Stimulated activated CD4-positive, alpha-beta T cell treated with anti-CD3 and anti-CD28 coated beads, Interleukin-4, amount 100 ng/mL, for 48 hours (primary cell): ENCODE data around the gene TBL1XR1.
"Not testable (repeated sequence)": the region's sequence is repeated elsewhere in the genome, so short reads cannot be mapped to it uniquely, and the experiment has no call there.

Source experiments
- DNase-seq, 2 donors: peaks; one replicate each; pipeline ENCODE4 v3.0.0-alpha.2; 2020; ENCODE audit warnings: low read depth in 2 of 2

The TBL1XR1 gene

GRCh38 chr3:177026505-177027277 lies 170.6 kb downstream of the TBL1XR1 start:
- DNase-seq: no peak

- no peak for DNase-seq
Measured at GRCh38 chr3:177015881-177016280, 181.4 kb downstream of the TBL1XR1 start.

- no peak for DNase-seq
Measured at GRCh38 chr3:177013681-177014280, 183.5 kb downstream of the TBL1XR1 start.

- DNase-seq: no peak
Measured at GRCh38 chr3:177005718-177006405, 191.4 kb downstream of the TBL1XR1 start.

- DNase-seq: not testable (repeated sequence)
Measured at GRCh38 chr3:177000159-177000558, 197.1 kb downstream of the TBL1XR1 start.

GRCh38 chr3:176995946-176996345 lies 201.3 kb downstream of the TBL1XR1 start:
- no peak for DNase-seq

- no peak for DNase-seq
Measured at GRCh38 chr3:176994891-176995781, 202.1 kb downstream of the TBL1XR1 start.

- no peak for DNase-seq
Measured at GRCh38 chr3:176994393-176994792, 202.9 kb downstream of the TBL1XR1 start.

- DNase-seq: no peak
Measured at GRCh38 chr3:176992978-176993377, 204.3 kb downstream of the TBL1XR1 start.

GRCh38 chr3:176992565-176992964 lies 204.7 kb downstream of the TBL1XR1 start:
- DNase-seq: no peak

- DNase-seq: no peak
Measured at GRCh38 chr3:176988795-176989194, 208.5 kb downstream of the TBL1XR1 start.

- DNase-seq: no peak
Measured at GRCh38 chr3:176987901-176988650, 209.2 kb downstream of the TBL1XR1 start.

- DNase-seq: no peak
Measured at GRCh38 chr3:176978441-176978840, 218.8 kb downstream of the TBL1XR1 start.

- no peak for DNase-seq
Measured at GRCh38 chr3:176977331-176977730, 220.0 kb downstream of the TBL1XR1 start.

GRCh38 chr3:176976586-176976985 lies 220.7 kb downstream of the TBL1XR1 start:
- DNase-seq: no peak

- no peak for DNase-seq
Measured at GRCh38 chr3:176974279-176974678, 223.0 kb downstream of the TBL1XR1 start.

GRCh38 chr3:176971613-176972174 lies 225.6 kb downstream of the TBL1XR1 start:
- DNase-seq: no peak

GRCh38 chr3:176970770-176971169 lies 226.5 kb downstream of the TBL1XR1 start:
- DNase-seq: no peak

- no peak for DNase-seq
Measured at GRCh38 chr3:176969506-176969905, 227.8 kb downstream of the TBL1XR1 start.
